ENCODE results near the gene FBN3. TPM values are rescaled to one million over a fixed set of nuclear protein-coding genes. Genes with fewer than 3 reads are reported as not detected.
A peak's percentile ranks its signal among the peaks of the same experiment; 100 is the strongest.
"Not testable (repeated sequence)": the region's sequence is repeated elsewhere in the genome, so short reads cannot be mapped to it uniquely, and the experiment has no call there.

Gene FBN3
- polyA plus RNA-seq, 3 donors = not detected

DNA sequence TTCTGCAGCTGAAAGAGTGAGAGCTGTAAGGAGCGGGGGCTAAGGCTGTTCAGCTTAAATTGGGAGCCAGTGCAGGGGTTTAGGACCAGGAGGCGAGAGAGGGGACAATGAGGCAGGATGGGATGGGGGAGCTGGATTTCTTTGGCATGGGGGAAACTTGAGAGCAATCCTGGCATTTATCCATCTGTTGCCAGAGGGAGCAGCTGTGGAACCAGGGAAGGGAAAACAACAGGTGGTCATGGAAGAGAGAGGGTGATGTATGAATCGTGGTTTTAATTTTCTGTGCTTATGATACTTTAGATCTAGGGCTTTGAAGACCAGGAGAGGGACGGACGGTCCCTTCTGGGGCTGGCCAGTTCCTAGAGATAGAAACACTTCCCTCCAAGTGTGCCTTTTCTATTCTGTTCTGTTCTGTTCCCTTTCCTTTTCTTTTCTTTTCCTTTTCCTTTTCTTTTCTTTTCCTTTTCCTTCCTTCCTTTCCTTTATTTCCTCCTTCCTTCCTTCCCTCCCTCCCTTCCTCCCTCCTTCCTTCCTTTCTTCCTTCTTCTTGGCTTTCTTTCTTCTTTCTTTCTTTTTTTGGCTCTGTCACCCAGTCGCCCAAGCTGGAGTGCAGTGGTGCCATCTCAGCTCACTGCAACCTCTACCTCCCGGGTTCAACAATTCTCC, 112.8 kb downstream of the FBN3 start:
- no peaks in the 10 kb centered on the region for H3K36me3 ChIP-seq (replicated peaks in 1 of 2; ENCODE audit: control insufficient read depth in 1 of 2, insufficient read depth in 2 of 2, low read length in 2 of 2)
- H2AFZ ChIP-seq (ENCODE audit: insufficient read depth, low read depth, low read length, poor library complexity, severe bottlenecking) = no peak overlapping the region
- no peak overlapping the region for H3K27ac Mint-ChIP-seq
- H3K4me1 ChIP-seq (ENCODE audit: control insufficient read depth in 1 of 2, insufficient read depth in 2 of 2, low read length in 2 of 2) = no peaks in the 10 kb centered on the region
- peaks cover 0 to 5% (median 0%) of the 10 kb centered on the region in 7 donors for H3K9me3 Mint-ChIP-seq
- TF ChIP-seq, protein P1, sequence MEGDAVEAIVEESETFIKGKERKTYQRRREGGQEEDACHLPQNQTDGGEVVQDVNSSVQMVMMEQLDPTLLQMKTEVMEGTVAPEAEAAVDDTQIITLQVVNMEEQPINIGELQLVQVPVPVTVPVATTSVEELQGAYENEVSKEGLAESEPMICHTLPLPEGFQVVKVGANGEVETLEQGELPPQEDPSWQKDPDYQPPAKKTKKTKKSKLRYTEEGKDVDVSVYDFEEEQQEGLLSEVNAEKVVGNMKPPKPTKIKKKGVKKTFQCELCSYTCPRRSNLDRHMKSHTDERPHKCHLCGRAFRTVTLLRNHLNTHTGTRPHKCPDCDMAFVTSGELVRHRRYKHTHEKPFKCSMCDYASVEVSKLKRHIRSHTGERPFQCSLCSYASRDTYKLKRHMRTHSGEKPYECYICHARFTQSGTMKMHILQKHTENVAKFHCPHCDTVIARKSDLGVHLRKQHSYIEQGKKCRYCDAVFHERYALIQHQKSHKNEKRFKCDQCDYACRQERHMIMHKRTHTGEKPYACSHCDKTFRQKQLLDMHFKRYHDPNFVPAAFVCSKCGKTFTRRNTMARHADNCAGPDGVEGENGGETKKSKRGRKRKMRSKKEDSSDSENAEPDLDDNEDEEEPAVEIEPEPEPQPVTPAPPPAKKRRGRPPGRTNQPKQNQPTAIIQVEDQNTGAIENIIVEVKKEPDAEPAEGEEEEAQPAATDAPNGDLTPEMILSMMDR (IDR thresholded peaks at IDR 0.05) = no peak
- H3K36me3 Mint-ChIP-seq = no peaks in the 10 kb centered on the region
- intact Hi-C loops (cut with micrococcal nuclease) = no loop called here
- no peaks in the 10 kb centered on the region for H3K9me3 ChIP-seq (replicated peaks in 1 of 2; ENCODE audit: control insufficient read depth in 1 of 2, insufficient read depth in 1 of 2, low read length in 2 of 2)
- H3K79me2 ChIP-seq (ENCODE audit: insufficient read depth, low read length) = no peaks in the 10 kb centered on the region
- H3K4me2 ChIP-seq (replicated peaks; ENCODE audit: extremely low read depth, low read length, poor library complexity, severe bottlenecking) = no peak overlapping the region
- peaks cover 18 to 19% (median 19%) of the 10 kb centered on the region in 3 donors for H3K27me3 Mint-ChIP-seq (ENCODE audit: low read depth in 3 of 3)
- no peak overlapping the region for H3K9ac ChIP-seq (ENCODE audit: insufficient read depth, low read length, poor library complexity, severe bottlenecking)
- H4K20me1 ChIP-seq (ENCODE audit: insufficient read depth, low read length) = no peaks in the 10 kb centered on the region
- H3K27ac ChIP-seq (ENCODE audit: low read depth in 1 of 2, low read length in 2 of 2) = no peak overlapping the region
- no peak overlapping the region for H3K4me3 ChIP-seq (replicated peaks in 1 of 3; ENCODE audit: low read depth in 2 of 3, low read length in 3 of 3)
- peaks cover 6% of the 10 kb centered on the region for H3K4me1 Mint-ChIP-seq
- WGBS (ENCODE audit: insufficient coverage) = 97% methylated on average over 3 of the region's 7 CpGs
- H3K27me3 ChIP-seq (ENCODE audit: control insufficient read depth in 2 of 2, insufficient read depth in 2 of 2, low read length in 2 of 2) = peaks cover 0 to 4% of the 10 kb centered on the region in 2 donors
- no peak for DNase-seq
- no peak overlapping the region for H3K4me3 Mint-ChIP-seq

DNA sequence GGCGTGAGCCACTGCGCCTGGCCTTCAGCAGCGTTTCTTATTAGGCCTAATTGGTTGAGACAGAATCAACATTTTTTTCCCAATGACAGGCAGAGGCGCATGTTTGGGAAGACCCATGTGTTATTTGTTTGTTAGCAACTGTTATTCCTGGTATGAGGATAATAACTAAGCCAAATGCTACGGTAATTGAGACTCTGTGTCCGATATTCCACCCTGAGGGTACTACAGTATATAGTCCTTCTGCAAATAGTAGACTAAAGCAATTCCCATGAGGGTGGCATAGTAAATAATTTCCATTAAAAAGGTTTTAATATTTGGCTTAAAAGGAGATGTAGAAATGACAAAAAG, 115.2 kb downstream of the FBN3 start:
- Histone ChIP-seq H3K9me3 (replicated peaks in 1 of 2; ENCODE audit: control insufficient read depth in 1 of 2, insufficient read depth in 1 of 2, low read length in 2 of 2) (no peaks in the 10 kb centered on the region), H3K27ac (ENCODE audit: low read depth in 1 of 2, low read length in 2 of 2) (no peak overlapping the region), H3K27me3 (ENCODE audit: control insufficient read depth in 2 of 2, insufficient read depth in 2 of 2, low read length in 2 of 2) (peaks cover 0 to 4% of the 10 kb centered on the region in 2 donors), H3K79me2 (ENCODE audit: insufficient read depth, low read length) (no peaks in the 10 kb centered on the region), H3K4me1 (ENCODE audit: control insufficient read depth in 1 of 2, insufficient read depth in 2 of 2, low read length in 2 of 2) (no peaks in the 10 kb centered on the region), H3K36me3 (replicated peaks in 1 of 2; ENCODE audit: control insufficient read depth in 1 of 2, insufficient read depth in 2 of 2, low read length in 2 of 2) (no peaks in the 10 kb centered on the region), H4K20me1 (ENCODE audit: insufficient read depth, low read length) (no peaks in the 10 kb centered on the region), H3K9ac (ENCODE audit: insufficient read depth, low read length, poor library complexity, severe bottlenecking) (no peak overlapping the region), H3K4me2 (replicated peaks; ENCODE audit: extremely low read depth, low read length, poor library complexity, severe bottlenecking) (no peak overlapping the region), H3K4me3 (replicated peaks in 1 of 3; ENCODE audit: low read depth in 2 of 3, low read length in 3 of 3) (no peak overlapping the region), H2AFZ (ENCODE audit: insufficient read depth, low read depth, low read length, poor library complexity, severe bottlenecking) (no peak overlapping the region)
- H3K36me3 Mint-ChIP-seq = no peaks in the 10 kb centered on the region
- WGBS (ENCODE audit: insufficient coverage) = 90% methylated on average over 3 of the region's 6 CpGs
- H3K9me3 Mint-ChIP-seq = peaks cover 0 to 5% (median 0%) of the 10 kb centered on the region in 7 donors
- no peak overlapping the region for H3K27ac Mint-ChIP-seq
- TF ChIP-seq, protein P1 (IDR thresholded peaks at IDR 0.05) = no peak
- H3K4me3 Mint-ChIP-seq = peak overlapping the region in 1 of 2 donors; percentile 19
- DNase-seq = no peak
- intact Hi-C loops (cut with micrococcal nuclease) = no loop called here
- peaks cover 5% of the 10 kb centered on the region for H3K4me1 Mint-ChIP-seq
- H3K27me3 Mint-ChIP-seq (ENCODE audit: low read depth in 3 of 3) = peaks cover 18 to 19% (median 18%) of the 10 kb centered on the region in 3 donors

DNA sequence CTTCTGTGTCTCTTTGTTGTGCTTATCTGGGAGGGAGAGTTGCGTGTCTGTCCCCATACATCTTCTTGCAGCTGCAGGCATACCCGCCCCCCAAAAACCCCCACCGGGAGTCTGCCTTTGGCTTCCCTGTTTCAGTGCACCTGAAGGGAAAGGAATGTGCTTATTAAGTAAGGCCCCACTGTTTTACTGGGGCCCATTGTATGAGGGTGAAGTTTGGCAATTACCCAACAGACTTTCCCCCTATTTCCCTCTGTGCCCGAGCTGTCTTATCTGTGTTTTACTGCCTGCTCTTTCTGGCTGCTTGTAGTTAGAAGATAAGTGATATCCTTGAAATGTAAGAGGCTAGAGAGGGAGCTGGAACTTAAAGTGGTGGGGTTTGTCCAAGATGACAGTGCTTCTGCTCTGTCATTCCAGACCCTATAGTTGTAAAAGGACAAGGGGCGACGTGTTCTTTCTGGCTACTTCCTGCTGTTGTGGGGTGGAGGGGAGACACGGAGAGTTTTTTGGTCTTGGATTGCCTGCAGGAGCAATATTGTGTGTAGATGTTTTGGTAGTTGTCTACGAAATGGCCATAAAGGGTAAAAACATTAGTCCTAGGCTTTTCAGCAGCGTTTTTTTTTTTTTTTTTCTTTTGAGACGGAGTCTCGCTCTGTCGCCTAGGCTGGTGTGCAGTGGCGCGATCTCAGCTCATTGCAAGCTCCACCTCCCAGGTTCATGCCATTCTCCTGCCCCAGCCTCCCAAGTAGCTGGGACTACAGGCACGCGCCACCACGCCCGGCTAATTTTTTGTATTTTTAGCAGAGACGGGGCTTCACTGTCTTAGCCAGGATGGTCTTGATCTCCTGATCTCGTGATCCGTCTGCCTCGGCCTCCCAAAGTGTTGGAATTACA, 115.9 kb downstream of the FBN3 start:
- H3K27me3 Mint-ChIP-seq (ENCODE audit: low read depth in 3 of 3) = peaks cover 18 to 19% (median 18%) of the 10 kb centered on the region in 3 donors
- H2AFZ ChIP-seq (ENCODE audit: insufficient read depth, low read depth, low read length, poor library complexity, severe bottlenecking) = peak overlapping the region; percentile 51

More for the DNA sequence above, 115.9 kb downstream of the FBN3 start:
- H3K27ac Mint-ChIP-seq; intact Hi-C loops (cut with micrococcal nuclease); H3K9me3 Mint-ChIP-seq; H3K36me3 Mint-ChIP-seq; H3K79me2 ChIP-seq (ENCODE audit: insufficient read depth, low read length); H3K36me3 ChIP-seq (replicated peaks in 1 of 2; ENCODE audit: control insufficient read depth in 1 of 2, insufficient read depth in 2 of 2, low read length in 2 of 2); H3K9ac ChIP-seq (ENCODE audit: insufficient read depth, low read length, poor library complexity, severe bottlenecking); H3K27ac ChIP-seq (ENCODE audit: low read depth in 1 of 2, low read length in 2 of 2); H3K4me2 ChIP-seq (replicated peaks; ENCODE audit: extremely low read depth, low read length, poor library complexity, severe bottlenecking); H3K9me3 ChIP-seq (replicated peaks in 1 of 2; ENCODE audit: control insufficient read depth in 1 of 2, insufficient read depth in 1 of 2, low read length in 2 of 2); H3K4me3 ChIP-seq (replicated peaks in 1 of 3; ENCODE audit: low read depth in 2 of 3, low read length in 3 of 3); DNase-seq; H3K27me3 ChIP-seq (ENCODE audit: control insufficient read depth in 2 of 2, insufficient read depth in 2 of 2, low read length in 2 of 2); H3K4me1 ChIP-seq (ENCODE audit: control insufficient read depth in 1 of 2, insufficient read depth in 2 of 2, low read length in 2 of 2); H3K4me1 Mint-ChIP-seq; H4K20me1 ChIP-seq (ENCODE audit: insufficient read depth, low read length): not testable (repeated sequence)
- WGBS (ENCODE audit: insufficient coverage) = 77% methylated on average over 13 of the region's 22 CpGs
- peak overlapping the region in 1 of 2 donors; percentile 19 for H3K4me3 Mint-ChIP-seq
